Skeletal muscle cell (primary cell): Measurements from ENCODE around the gene HAPSTR1.
"Not testable (repeated sequence)": the region's sequence is repeated elsewhere in the genome, so short reads cannot be mapped to it uniquely, and the experiment has no call there.

Source experiments
- DNase-seq: peaks from one replicate; pipeline ENCODE4 v3.0.0-alpha.2; 2010; ENCODE audit warnings: low read depth
- H3K4me3 ChIP-seq: 2 replicates; pipeline ENCODE4 v1.5.1; 2011; ENCODE audit warnings: low read depth, mild to moderate bottlenecking, control low read depth, low read length, moderate library complexity

The HAPSTR1 gene, protein sequence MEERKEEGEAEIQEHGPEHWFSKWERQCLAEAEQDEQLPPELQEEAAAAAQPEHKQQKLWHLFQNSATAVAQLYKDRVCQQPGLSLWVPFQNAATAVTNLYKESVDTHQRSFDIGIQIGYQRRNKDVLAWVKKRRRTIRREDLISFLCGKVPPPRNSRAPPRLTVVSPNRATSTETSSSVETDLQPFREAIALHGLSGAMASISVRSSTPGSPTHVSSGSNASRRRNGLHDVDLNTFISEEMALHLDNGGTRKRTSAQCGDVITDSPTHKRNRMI

DNA sequence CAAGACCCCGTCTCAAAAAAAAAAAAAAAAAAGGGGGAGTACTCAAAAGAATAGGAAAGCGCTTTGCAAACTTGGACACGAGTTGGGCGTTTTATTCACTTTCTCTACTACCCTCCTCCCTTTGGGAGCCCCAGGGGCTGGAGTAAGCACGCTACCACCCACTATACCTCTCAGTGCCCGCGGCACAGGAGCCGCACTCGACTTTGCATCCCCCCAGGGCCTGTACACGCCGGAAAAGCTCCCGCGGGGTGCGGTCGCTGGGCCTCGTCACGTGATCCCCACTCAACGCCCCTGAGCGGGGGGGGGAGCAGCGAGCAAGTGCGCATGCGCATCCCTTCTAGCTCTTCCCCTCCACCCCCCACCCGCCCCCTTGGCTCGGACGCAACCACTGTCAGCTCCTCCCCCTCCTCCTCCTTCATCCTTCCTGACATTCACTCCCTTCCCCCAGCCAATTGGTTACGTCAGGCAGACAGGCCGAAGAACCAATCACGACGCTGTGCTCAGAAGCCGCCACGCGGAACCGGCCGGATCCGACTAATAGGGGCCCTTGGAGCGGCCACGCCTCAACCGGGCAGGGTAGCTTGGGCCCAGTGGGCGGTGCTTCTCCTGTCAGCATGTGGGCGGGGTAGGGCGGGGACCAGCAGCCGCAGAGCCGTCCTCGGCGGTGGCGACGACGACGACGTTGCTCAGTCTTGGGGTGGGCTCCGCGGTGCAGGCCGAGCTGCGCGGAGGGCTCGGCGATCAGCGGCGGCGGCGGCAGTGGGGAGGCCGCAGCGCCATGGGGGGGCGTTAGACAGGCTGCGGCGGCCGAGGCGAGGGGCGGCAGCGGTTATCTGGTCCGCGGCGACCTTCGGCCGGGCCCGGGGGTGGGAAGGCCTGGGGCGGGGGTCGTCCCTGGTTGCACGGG is at the start of gene HAPSTR1:
HAPSTR1 (plus strand) TSS at position 685 of the 907 bp plus-strand sequence. CDS start 401 bp downstream, outside the sequence.
- H3K4me3 ChIP-seq = peak within 1 kb of the TSS; percentile 74
- peak; percentile 100 for DNase-seq

DNA sequence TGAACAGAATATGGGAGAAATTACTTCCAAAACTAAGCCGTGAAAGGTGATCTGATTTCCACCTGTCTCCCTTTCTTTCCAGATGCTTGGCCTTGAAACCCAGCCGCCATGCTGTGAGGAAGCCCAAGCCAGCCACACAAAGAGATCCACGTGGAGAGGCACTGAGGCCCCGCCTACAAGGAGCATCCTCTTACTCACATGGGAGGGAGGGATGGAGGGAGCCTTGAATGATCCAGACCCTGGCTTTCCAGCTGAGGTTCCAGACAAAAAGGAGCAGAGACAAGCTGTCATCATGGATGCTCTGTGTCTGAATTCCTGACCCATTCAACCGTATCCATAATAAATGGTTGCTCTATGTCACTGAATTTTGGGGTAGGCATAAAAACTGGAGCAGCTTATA is 48.9 kb upstream of the HAPSTR1 start:
- no peak for DNase-seq
- no peak overlapping the region for H3K4me3 ChIP-seq

DNA sequence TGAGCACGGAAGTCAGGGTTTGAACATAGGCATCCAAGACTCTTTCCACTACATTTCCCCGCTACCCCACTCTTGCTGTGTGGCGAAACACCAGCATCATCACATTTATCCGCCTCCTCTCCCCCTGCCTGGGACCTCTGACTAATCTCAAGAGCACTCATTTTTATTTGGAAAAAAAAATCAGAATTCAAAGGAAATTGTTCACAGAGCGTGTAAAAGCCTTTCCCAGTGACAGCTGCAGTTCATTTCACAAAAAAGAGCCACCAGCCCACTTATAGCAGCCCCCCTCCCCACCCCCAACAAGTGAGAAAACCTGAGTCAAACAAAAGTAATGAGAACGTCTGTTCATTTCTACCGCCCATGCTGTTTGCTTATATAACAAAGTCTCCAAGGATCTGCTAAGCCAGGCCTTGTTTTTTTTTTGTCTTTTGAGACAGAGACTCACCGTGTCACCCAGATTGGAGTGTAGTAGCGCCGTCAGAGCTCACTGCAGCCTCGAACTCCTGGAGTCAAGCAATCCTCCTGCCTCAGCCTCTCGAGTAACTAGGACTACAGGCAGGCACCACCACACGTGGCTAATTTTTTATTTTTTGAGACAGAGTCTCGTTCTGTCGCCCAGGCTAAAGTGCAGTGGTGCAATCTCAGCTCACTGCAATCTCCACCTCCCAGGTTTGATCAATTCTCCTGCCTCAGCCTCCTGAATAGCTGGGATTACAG is 48.3 kb upstream of the HAPSTR1 start:
- DNase-seq = peak; percentile 55
- no peak overlapping the region for H3K4me3 ChIP-seq

DNA sequence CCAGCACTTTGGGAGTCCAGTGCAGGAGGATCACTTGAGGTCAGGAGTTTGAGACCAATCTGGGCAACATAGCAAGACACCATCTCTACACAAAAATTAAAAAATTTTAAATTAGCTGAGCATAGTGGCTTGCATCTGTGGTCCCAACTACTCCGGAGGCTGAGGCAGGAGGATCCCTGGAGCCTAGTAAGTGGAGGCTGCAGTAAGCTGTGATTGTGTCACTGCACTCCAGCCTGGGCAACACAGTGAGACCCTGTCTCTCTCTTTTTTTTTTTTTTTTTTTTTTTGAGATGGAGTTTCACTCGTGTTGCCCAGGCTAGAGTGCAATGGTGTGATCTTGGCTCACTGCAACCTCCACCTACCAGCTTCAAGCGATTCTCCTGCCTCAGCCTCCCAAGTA is 45.9 kb upstream of the HAPSTR1 start:
- not testable (repeated sequence) for H3K4me3 ChIP-seq, DNase-seq

DNA sequence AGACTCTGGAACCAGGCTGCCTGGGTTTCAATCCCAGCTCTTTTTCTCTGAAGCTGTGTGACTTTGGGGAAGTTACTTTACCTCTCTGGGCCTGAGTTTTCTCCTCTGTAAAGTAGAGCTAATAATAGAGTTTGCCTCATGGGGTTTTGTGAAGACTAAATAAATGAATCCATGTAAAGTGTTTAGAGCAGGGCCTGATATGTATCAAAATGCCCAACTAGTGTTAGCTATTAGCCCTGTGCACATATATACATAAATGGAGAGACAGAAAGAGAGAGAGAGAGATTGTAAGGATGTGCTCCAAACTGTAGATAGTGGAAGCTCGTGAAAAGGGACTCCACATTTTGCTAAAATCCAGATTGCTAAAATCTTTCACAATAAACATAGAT is 44.8 kb upstream of the HAPSTR1 start:
- H3K4me3 ChIP-seq = no peak overlapping the region
- DNase-seq = no peak

DNA sequence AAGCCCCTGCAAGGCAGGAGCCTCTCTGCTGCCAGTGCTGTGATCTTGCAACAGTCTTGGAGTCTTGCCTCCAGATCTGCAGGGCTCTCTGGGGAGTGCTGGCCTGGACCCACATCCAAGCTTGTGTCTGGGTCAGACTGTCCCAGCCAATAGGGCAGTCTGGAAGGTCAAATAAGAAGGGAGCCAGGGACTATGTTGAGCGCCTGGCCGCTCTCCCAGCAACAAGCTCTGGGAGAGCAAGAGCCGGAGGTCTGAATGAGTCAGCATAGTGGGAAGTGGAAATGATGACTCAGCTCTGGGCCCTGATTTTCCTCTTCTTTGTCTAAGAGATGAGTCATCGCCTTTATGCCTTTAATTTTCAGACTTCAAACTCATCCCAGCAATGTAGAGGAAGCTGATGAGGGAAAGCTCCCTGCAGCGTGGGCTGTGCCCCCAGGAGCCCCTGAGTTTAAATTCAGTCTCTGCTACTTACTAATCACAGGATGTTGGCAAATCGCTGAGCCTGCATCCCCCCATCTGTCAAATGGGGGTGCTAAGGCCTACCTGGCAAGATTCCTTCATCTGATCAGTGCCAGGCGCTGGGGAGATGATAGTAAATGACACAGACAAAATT is 43.6 kb upstream of the HAPSTR1 start:
- H3K4me3 ChIP-seq = no peak overlapping the region
- DNase-seq = peak; percentile 99

DNA sequence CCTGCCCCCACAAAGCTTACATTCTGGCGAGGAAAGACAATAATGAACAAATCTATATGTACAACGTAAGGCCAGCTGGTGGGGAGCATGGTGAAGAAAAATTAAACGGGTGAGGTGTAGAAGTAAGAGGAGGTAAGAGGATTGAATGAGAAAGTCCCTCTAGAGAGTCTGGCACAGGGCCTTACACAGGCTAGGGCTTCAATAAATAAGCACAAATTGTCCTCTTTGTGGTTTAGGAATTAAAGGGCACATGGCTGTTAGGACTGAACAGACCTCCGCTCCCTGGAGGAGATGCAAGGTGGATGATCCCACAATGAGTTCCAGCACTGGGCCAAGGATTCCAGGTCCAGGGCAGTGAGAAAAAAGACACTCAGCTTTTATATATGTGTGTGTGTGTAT is 43.1 kb upstream of the HAPSTR1 start:
- DNase-seq = no peak
- H3K4me3 ChIP-seq = no peak overlapping the region

DNA sequence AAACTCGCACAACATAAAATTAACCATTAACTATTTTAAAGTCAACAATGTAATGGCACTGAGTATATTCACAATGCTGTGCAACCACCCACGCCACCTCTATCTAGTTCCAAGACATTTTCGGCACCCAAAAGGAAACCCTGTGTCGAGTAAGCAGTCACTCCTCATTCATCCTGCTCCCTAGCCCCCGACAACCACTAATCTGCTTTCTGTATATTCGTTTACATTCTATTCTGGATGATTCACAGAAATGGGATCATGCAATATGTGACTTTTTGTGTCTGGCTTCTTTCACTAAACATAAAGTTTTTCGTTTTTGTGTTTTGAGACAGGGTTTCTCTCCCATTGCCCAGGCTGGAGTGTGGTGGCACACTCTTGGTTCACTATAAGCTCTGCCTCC is 42.2 kb upstream of the HAPSTR1 start:
- peak; percentile 66 for DNase-seq
- no peak overlapping the region for H3K4me3 ChIP-seq

DNA sequence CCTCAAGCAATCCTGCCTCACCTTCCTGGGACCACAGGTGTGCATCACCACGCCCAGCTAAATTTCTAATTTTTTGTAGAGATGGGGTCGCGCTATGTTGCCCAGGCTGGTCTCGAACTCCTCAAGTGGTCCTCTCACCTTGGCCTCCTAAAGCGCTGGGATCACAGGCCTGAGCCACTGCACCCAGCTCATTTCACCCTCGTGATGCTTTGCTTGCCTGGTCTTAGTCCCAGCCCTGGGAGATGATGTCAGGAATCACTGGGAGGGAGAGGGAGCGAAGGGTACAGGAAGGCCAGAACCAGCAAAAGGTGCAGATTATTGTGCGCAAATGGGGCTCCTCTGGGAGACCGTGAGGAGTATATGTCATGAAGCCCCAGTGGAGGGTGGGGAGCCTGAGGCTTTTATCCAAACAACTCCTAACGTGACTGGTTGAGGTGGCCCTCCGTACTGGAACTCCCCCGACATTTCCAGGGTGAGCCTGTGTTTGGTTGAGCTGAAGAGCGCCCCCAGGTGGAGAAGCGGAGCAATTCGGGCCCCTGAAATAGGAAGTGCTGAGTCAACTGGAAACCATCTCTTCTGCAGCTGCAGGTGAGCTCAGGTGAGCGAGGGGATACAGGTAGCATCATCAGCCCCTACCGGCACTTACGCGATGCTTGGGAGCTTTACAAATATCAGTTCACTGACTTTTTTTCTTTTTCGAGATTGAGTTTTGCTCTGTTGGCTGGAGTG is 41.2 kb upstream of the HAPSTR1 start:
- DNase-seq = no peak
- no peak overlapping the region for H3K4me3 ChIP-seq

DNA sequence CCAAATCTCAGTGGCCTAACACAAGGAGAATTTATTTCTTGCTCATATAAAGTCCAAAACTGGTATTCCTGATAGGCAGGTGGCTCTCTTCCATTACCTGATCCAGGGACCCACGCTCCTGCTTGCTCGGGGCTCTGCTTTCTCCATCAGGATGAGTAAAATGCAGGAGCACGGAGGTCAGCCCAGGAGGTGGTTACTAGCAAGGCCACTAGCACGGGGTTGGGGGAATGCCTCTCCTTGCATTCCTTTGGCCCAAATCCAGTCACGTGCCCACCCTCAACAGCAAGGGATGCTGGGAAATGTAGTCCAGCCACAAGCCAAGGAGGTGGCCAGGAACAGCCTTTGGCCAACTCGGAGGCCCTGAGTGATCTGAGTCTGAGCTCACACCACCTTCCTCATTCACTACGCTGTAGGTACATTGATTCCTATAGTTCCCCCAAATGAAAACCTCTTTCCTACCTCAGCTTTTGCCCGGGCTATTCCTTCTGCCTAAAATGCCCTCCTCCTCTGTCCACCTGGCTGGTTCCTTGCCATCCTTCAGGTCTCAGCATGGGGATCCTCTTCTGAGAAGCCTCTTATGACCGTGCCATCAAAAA is 38.3 kb upstream of the HAPSTR1 start:
- H3K4me3 ChIP-seq = no peak overlapping the region
- DNase-seq = no peak

DNA sequence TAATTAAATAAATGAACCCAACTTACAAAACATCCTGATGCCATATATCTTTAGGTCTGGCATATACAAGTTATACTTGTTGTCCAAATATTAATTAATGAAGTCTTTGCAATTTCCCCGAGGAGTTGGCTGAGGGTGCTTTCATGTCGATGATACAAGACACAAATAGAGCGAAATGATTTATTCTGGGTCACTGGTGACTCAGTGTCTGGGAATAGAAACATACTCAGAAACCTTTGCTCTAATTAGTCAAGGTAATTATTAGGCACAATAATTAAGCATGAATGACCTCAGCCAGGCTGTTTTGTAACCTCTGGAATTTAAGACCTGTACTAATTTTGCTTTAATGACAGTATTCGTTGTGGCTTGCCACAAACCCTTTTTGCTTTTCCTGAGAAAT is 37.0 kb upstream of the HAPSTR1 start:
- H3K4me3 ChIP-seq = no peak overlapping the region
- no peak for DNase-seq

DNA sequence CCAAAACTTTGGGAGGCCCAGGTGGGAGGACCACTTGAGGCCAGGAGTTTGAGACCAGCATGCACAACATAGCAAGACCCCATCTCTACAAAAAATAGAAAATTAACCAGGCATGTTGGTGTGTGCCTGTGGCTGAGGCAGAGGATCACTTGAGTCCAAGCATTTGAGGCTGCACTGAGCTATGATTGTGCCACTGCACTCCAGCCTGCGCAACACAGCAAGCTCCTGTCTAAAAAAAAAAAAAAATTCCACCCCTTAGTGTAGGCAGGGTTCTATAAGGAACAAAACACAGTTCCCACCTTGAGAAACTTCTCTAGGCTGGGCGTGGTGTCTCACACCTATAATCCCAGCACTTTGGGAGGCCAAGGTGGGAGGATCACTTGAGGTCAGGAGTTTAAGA is 36.3 kb upstream of the HAPSTR1 start:
- H3K4me3 ChIP-seq = no peak overlapping the region
- DNase-seq = no peak

DNA sequence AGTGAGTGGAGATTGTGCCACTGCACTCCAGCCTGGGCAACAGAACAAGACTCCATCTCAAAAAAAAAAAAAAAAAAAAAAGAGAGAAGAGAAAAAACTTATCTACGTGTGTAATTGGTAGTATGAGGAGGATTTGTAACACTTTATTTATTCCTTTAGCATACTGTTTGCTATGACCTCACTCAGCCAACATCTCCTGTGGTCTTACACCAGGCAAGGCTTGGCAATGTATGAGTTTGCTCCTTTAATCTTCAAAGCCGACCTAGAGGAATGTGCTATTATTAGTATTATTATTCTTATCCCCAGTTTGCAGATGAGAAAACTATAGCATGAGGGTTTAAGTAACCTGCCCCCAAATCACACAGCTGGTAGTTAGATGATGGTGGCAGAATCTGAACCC is 35.8 kb upstream of the HAPSTR1 start:
- no peak for DNase-seq

DNA sequence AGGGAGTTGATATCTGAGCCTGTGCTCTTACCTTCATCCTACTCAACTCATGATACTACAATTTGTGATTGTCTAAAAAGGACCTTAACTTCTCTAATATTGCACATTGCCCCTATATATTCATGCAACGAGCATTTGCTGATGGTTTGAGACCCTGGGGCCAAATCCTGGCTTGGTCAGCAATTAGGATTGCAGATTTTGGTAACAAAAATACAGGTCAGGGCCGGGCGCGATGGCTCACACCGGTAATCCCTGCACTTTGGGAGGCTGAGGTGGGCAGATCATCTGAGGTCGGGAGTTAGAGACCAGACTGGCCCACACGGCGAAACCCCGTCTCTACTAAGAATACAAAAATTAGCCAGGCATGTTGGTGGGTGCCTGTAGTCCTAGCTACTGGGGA is 35.4 kb upstream of the HAPSTR1 start:
- no peak for DNase-seq
- H3K4me3 ChIP-seq = no peak overlapping the region

More for the DNA sequence above, 35.8 kb upstream of the HAPSTR1 start:
- no peak overlapping the region for H3K4me3 ChIP-seq

DNA sequence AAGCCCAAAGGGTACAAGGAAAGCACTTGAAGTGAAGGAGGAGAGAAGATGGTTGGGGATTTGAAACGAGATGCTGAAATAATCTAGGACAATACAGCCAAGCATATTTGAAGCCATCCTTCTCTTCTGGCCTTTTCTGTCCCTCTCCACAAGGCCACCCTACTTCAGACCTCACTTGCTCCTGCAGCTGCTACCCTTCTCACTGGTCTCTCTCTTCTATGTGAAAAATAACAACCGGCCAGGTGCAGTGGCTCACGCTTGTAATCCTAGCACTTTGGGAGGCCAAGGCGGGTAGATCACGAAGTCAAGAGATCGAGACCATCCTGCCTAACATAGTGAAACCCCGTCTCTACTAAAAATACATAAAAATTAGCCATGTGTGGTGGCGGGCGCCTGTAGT is 33.2 kb upstream of the HAPSTR1 start:
- H3K4me3 ChIP-seq = no peak overlapping the region
- no peak for DNase-seq

DNA sequence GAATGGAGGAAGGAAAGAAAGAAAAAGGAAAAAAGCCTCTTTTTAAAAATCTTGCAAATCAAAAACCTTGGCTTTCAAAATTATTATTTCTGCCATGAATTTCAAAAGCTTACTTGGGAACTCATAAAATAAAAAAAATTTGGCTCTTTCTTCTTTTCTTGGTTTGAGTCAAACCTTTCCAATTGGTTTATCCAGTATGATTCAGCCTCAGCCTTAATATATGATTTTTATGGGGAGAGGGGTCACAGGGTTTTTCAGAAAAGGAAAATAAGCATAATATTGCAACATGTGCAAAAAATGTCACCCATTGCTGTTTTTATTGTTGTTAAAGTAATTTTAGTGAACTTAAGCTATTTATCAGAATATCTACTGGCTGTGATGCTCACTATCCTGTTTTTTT is 31.2 kb upstream of the HAPSTR1 start:
- DNase-seq = no peak

DNA sequence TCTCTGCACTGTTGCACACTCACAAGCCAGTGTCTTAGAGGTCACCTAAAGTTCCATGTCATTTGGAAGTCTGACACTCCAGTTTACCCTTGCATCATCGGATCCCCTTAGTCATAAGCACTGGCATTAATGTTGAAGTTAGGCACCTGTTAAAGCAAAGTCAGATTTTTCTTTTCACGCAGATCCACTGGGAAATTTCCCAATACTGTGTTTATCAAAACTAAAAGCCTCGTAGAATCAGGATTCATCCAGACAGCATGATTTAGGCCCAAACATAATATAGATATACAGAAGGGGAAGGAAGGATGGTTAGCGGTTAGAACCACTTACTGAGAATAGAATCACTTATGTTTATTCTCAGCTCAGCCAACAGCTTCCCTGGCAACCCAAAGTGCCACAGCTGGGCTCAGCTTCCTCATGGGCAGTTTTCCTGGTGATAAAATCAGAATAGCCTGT is 30.1 kb upstream of the HAPSTR1 start:
- DNase-seq = no peak
- no peak overlapping the region for H3K4me3 ChIP-seq

More for the DNA sequence above, 31.2 kb upstream of the HAPSTR1 start:
- no peak overlapping the region for H3K4me3 ChIP-seq

DNA sequence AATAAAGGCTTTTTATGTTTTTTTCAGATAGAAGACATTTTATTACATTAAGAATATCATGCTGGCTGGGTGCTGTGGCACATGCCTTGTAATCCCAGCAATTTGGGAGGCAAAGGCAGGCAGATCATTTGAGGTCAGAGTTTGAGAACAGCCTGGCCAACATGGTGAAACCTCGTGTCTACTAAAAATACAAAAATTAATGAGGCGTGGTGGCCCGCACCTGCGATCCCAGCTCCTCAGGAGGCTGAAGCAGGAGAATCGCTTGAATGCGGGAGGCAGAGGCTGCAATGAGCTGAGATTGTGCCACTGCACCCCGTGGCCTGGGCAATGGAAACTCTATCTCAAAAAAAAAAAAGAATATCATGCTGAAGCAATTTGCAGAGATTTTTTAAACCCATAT is 29.1 kb upstream of the HAPSTR1 start:
- DNase-seq = no peak
- no peak overlapping the region for H3K4me3 ChIP-seq

DNA sequence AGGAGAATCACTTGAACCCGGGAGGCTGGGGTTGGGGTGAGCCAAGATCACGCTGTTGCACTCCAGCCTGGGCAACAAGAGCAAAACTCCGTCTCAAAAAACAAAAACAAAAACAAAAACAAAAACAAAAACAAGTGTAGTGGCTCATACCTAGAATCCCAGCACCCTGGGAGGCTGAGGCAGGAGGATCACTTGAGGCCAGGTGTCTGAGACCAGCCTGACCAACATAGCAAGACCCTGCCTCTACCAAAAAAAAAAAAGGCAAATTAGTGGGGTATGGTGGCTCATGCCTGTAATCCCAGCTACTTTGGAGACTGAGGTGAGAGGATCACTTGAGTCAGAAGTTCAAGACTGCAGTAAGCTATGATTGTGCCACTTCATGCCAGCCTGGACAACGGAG is 26.4 kb upstream of the HAPSTR1 start:
- no peak for DNase-seq
- H3K4me3 ChIP-seq = no peak overlapping the region
